Kidney (tissue), 14 donors: ENCODE data around the gene LAMC1. TPM values are rescaled to one million over a fixed set of nuclear protein-coding genes. Genes with fewer than 3 reads are reported as not detected.

Source experiments
- DNase-seq, 5 donors: peaks; one replicate each; pipeline ENCODE4 v3.0.0-alpha.2; 2013 to 2020
- FAIRE-seq: peaks from 2 replicates; lab custom pipeline; 2012; peaks lifted over from hg19 to GRCh38; lab: Jason Lieb, UNC
- H3K27ac ChIP-seq, 2 donors: one replicate each; pipeline ENCODE4 v1.7.0; 2013; ENCODE audit warnings: low read depth in 2 of 2, low read length in 2 of 2, inconsistent platforms in 1 of 2
- H3K27me3 ChIP-seq: one replicate; pipeline ENCODE4 v1.7.1; 2013; ENCODE audit warnings: low read length, inconsistent platforms; ENCODE audit not compliant: control insufficient read depth, insufficient read depth
- H3K36me3 ChIP-seq, 3 donors: one replicate each; pipeline versions ENCODE4 v1.7.0 to v1.7.1; 2013; ENCODE audit warnings: low read length in 3 of 3, control low read depth in 1 of 3, inconsistent platforms in 1 of 3; ENCODE audit not compliant: insufficient read depth in 3 of 3, control insufficient read depth in 2 of 3
- H3K4me1 ChIP-seq, 3 donors: one replicate each; pipeline versions ENCODE4 v1.7.0 to v1.7.1; 2013; ENCODE audit warnings: low read length in 3 of 3, inconsistent platforms in 1 of 3, low read depth in 1 of 3; ENCODE audit not compliant: control insufficient read depth in 2 of 3, insufficient read depth in 2 of 3
- H3K4me3 ChIP-seq, 3 donors: one replicate each; pipeline versions ENCODE4 v1.7.0 to v1.8.1; 2013; ENCODE audit warnings: low read length in 3 of 3, control low read depth in 1 of 3, inconsistent platforms in 1 of 3
- H3K9ac ChIP-seq, 3 donors: one replicate each; pipeline versions ENCODE4 v1.7.0 to v1.7.1; 2013; ENCODE audit warnings: low read length in 3 of 3, control low read depth in 1 of 3, inconsistent platforms in 1 of 3
- H3K9me3 ChIP-seq, 3 donors: one replicate each; pipeline versions ENCODE4 v1.7.0 to v1.7.1; 2013; ENCODE audit warnings: low read length in 3 of 3, control low read depth in 1 of 3, inconsistent platforms in 1 of 3; ENCODE audit not compliant: control insufficient read depth in 2 of 3, insufficient read depth in 1 of 3
- intact Hi-C: fragments of 100-400 bp; cut with DNase I; formaldehyde crosslinking; loops from one replicate; pipeline ENCODE4 v1.11.1; 2022
- polyA plus RNA-seq: library from polyadenylated mRNA; stranded (reverse); fragments of 350-450 nt; fragmentation: Illumina TruSeq; extraction: RNeasy Lipid Tissue Mini Kit (QIAGEN cat#74804); gene quantifications from one replicate; pipeline ENCODE4 v1.2.3, GENCODE V29; 2014; ENCODE audit warnings: low read depth, low replicate concordance; ENCODE audit not compliant: insufficient read depth
- total RNA-seq: library from RNA; stranded (reverse); fragmentation: NEBNext Ultra II Directional; extraction: Animal tissue kit (Norgen Biotek cat#: 25700); gene quantifications from one replicate; pipeline ENCODE4 v1.2.1, GENCODE V29; 2021
- TF ChIP-seq, protein P1 (sequence below): IDR thresholded peaks from 3 replicates; pipeline ENCODE4 v1.5.1; 2012; ENCODE audit warnings: mild to moderate bottlenecking, moderate library complexity, borderline replicate concordance; ENCODE audit not compliant: insufficient read depth; ENCODE audit errors: extremely low read depth
- donor health status: control.
- donor health status: control.
- donor health status: control.
- donor health status: control.
- donor health status: control.
- donor health status: DM: yes; HTN: yes; CAD: no.
- donor health status: Normal renal cell carcinoma (clear cell type).

LAMC1 gene
- total and polyA plus RNA-seq, 2 donors from 2014 or later, result 21.1 to 140 TPM

DNA sequence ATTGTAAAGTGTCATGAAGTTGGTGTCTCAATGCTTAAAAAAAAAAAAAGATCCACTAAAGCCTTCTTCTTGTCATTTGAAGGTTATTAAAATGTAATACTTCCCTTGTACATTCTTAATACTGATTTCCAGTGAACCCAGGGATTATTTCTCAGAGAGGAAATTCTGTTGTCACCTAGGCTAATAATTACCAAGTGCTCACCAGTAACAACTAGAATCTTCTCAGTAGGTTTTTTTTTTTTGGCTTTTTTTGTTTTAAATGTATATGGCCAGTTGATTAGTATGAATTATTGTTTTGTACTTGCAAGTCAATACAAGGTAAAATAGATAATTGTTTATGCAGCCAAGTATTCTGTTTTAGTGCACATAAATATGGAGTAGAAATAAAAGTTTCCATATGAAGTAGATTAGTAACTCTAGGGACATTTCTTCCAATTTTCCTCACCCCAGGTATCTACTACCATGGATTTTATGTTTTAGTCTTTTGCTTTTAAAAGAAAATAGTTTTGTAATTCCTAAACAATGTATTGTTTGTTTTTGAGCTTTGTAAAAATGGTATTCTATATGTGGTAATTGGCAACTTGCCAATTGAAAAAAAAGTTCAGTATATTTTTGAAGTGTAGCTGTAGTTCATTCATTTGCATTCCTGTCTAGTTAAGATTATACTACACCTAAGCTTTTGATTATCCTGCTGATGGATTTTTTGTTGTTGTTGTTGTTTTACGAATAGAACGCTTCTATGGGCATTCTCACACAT, 21.9 kb downstream of the LAMC1 start:
- H3K27me3 ChIP-seq, result no peaks in the 10 kb centered on the region
- H3K9ac ChIP-seq, result no peak overlapping the region
- H3K4me1 ChIP-seq, result peaks cover 0 to 13% (median 3%) of the 10 kb centered on the region in 3 donors
- H3K9me3 ChIP-seq, result no peaks in the 10 kb centered on the region
- no peak overlapping the region for H3K4me3 ChIP-seq
- no peak overlapping the region for H3K27ac ChIP-seq
- FAIRE-seq (peak; percentile 6), DNase-seq (no peak)
- intact Hi-C loops, result no loop called here
- no peaks in the 10 kb centered on the region for H3K36me3 ChIP-seq
- TF ChIP-seq, protein P1, sequence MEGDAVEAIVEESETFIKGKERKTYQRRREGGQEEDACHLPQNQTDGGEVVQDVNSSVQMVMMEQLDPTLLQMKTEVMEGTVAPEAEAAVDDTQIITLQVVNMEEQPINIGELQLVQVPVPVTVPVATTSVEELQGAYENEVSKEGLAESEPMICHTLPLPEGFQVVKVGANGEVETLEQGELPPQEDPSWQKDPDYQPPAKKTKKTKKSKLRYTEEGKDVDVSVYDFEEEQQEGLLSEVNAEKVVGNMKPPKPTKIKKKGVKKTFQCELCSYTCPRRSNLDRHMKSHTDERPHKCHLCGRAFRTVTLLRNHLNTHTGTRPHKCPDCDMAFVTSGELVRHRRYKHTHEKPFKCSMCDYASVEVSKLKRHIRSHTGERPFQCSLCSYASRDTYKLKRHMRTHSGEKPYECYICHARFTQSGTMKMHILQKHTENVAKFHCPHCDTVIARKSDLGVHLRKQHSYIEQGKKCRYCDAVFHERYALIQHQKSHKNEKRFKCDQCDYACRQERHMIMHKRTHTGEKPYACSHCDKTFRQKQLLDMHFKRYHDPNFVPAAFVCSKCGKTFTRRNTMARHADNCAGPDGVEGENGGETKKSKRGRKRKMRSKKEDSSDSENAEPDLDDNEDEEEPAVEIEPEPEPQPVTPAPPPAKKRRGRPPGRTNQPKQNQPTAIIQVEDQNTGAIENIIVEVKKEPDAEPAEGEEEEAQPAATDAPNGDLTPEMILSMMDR, result no peak

DNA sequence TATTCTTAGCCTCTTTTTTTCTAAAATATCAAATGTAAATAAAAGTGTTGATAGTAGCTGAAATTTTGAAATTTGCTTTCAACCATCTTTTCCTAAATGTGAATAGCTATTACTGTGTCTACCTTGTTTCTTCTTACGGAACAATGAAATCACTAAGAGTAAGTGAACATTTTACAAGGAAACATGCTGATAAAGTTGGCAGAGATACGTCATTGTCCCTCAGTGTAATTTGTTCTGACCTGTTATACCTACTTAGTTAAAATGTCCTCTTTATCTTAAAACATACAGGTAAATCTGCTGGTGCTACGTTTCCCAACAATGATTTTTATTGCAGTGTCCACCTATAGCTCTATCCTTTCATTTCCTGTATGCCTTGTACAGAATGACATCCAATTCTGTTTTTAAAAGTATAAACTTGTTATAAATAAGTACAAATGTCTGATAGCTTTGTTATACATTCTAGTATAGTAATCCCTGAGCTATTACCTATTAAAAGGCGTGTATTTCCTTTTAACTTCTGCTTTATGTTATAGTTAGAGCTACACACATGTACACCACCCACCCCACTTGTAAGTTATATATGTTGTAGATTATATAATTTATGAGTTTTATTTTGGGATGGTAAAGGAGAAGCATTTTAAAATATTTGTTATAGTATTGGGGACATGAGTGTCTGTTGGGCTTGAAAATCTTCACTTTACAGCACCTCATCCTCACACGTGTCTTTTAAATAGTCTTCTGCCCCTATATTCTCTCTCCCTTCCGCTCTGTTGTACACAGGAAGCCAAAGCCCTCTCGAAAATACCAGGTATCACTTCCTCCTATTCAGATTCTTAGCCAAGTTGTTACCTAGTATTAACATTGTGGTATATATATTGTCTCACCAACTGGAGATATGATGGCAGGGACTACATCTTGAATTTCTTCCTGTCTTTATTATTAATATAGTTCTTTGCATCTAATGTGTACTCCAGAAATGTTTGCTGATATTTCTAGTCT, 25.2 kb downstream of the LAMC1 start:
- no peak for DNase-seq
- no peaks in the 10 kb centered on the region for H3K27me3 ChIP-seq
- no peak overlapping the region for H3K9ac ChIP-seq
- TF ChIP-seq, protein P1, result no peak
- peaks cover 0 to 13% (median 2%) of the 10 kb centered on the region in 3 donors for H3K4me1 ChIP-seq
- H3K4me3 ChIP-seq, result no peak overlapping the region
- no peak for FAIRE-seq
- intact Hi-C loops, result no loop called here
- no peak overlapping the region for H3K27ac ChIP-seq
- no peaks in the 10 kb centered on the region for H3K36me3 ChIP-seq
- no peaks in the 10 kb centered on the region for H3K9me3 ChIP-seq

DNA sequence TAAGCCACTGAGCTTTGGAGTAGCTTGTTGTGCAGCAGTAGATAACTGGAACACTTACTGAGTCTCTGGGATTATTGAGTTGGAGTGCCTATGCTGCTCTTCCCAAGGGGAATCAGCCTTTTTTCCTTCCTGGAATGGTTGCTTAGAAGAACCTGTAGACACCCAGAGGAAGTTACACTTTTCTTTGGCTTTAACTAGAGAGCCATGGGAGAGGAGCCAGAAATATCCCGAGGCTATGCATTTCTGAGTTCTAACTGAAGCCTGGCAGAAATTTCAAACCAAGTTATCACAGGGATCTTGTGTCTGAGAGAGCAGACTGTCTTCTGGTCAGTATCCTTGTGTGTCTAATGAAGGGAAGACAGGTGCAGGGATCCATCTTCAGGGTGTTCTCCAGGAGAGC, 28.3 kb downstream of the LAMC1 start:
- TF ChIP-seq, protein P1, result no peak
- H3K36me3 ChIP-seq, result no peaks in the 10 kb centered on the region
- no peak overlapping the region for H3K4me3 ChIP-seq
- H3K9ac ChIP-seq, result no peak overlapping the region
- no peak for FAIRE-seq
- DNase-seq, result no peak
- H3K27me3 ChIP-seq, result no peaks in the 10 kb centered on the region
- intact Hi-C loops, result no loop called here
- H3K27ac ChIP-seq, result no peak overlapping the region
- H3K4me1 ChIP-seq, result no peaks in the 10 kb centered on the region
- H3K9me3 ChIP-seq, result no peaks in the 10 kb centered on the region
